ENCODE measurements around the gene PRSS36.

Gene PRSS36

GRCh38 chr16:31190061-31190460 lies 40.2 kb upstream of the PRSS36 start:
- Histone ChIP-seq H3K36me3 (peaks cover 95% of the 10 kb centered on the region), H3K4me1 (ENCODE audit: control insufficient read depth in 1 of 2, insufficient read depth in 1 of 2, low read depth in 1 of 2, low read length in 1 of 2) (peaks cover 20 to 21% of the 10 kb centered on the region in 2 experiments), H3K9me3 (no peaks in the 10 kb centered on the region), H3K27me3 (no peaks in the 10 kb centered on the region), H3K4me3 (ENCODE audit: low read depth in 1 of 2, low read length in 1 of 2) (no peak overlapping the region), H3K27ac (no peak overlapping the region)
- TF ChIP-seq CTCF (IDR thresholded peaks at IDR 0.05), result no peak

GRCh38 chr16:31189412-31189778 lies 39.5 kb upstream of the PRSS36 start:
- H3K36me3 ChIP-seq, result peaks cover 95% of the 10 kb centered on the region
- no peaks in the 10 kb centered on the region for H3K27me3 ChIP-seq
- H3K27ac ChIP-seq, result peak overlapping the region; percentile 4
- no peak overlapping the region for H3K4me3 ChIP-seq (ENCODE audit: low read depth in 1 of 2, low read length in 1 of 2)
- peaks cover 20 to 22% of the 10 kb centered on the region in 2 experiments for H3K4me1 ChIP-seq (ENCODE audit: control insufficient read depth in 1 of 2, insufficient read depth in 1 of 2, low read depth in 1 of 2, low read length in 1 of 2)
- no peaks in the 10 kb centered on the region for H3K9me3 ChIP-seq
- no peak for TF ChIP-seq CTCF (IDR thresholded peaks at IDR 0.05)

- H3K9me3 ChIP-seq, result no peaks in the 10 kb centered on the region
- peaks cover 95% of the 10 kb centered on the region for H3K36me3 ChIP-seq
- peaks cover 20 to 22% of the 10 kb centered on the region in 2 experiments for H3K4me1 ChIP-seq (ENCODE audit: control insufficient read depth in 1 of 2, insufficient read depth in 1 of 2, low read depth in 1 of 2, low read length in 1 of 2)
- no peaks in the 10 kb centered on the region for H3K27me3 ChIP-seq
- no peak for TF ChIP-seq CTCF (IDR thresholded peaks at IDR 0.05)
- peak overlapping the region; percentile 4 for H3K27ac ChIP-seq
- no peak overlapping the region for H3K4me3 ChIP-seq (ENCODE audit: low read depth in 1 of 2, low read length in 1 of 2)
Measured at GRCh38 chr16:31188450-31189411, 38.9 kb upstream of the PRSS36 start.

GRCh38 chr16:31187808-31188189 lies 37.9 kb upstream of the PRSS36 start:
- H3K27me3 ChIP-seq, result no peaks in the 10 kb centered on the region
- no peak overlapping the region for H3K4me3 ChIP-seq (ENCODE audit: low read depth in 1 of 2, low read length in 1 of 2)
- TF ChIP-seq CTCF (IDR thresholded peaks at IDR 0.05), result no peak
- H3K36me3 ChIP-seq, result peaks cover 95% of the 10 kb centered on the region
- no peaks in the 10 kb centered on the region for H3K9me3 ChIP-seq
- H3K27ac ChIP-seq, result no peak overlapping the region
- H3K4me1 ChIP-seq (ENCODE audit: control insufficient read depth in 1 of 2, insufficient read depth in 1 of 2, low read depth in 1 of 2, low read length in 1 of 2), result peaks cover 20 to 31% of the 10 kb centered on the region in 2 experiments

- no peaks in the 10 kb centered on the region for H3K27me3 ChIP-seq
- H3K4me3 ChIP-seq (ENCODE audit: low read depth in 1 of 2, low read length in 1 of 2), result no peak overlapping the region
- no peak for TF ChIP-seq CTCF (IDR thresholded peaks at IDR 0.05)
- H3K36me3 ChIP-seq, result peaks cover 95% of the 10 kb centered on the region
- H3K27ac ChIP-seq, result peak overlapping the region; percentile 84
- H3K9me3 ChIP-seq, result no peaks in the 10 kb centered on the region
- peaks cover 26 to 37% of the 10 kb centered on the region in 2 experiments for H3K4me1 ChIP-seq (ENCODE audit: control insufficient read depth in 1 of 2, insufficient read depth in 1 of 2, low read depth in 1 of 2, low read length in 1 of 2)
Measured at GRCh38 chr16:31186930-31187807, 37.3 kb upstream of the PRSS36 start.
